ENCODE measurements around the gene ZNF30.

ZNF30 gene

DNA sequence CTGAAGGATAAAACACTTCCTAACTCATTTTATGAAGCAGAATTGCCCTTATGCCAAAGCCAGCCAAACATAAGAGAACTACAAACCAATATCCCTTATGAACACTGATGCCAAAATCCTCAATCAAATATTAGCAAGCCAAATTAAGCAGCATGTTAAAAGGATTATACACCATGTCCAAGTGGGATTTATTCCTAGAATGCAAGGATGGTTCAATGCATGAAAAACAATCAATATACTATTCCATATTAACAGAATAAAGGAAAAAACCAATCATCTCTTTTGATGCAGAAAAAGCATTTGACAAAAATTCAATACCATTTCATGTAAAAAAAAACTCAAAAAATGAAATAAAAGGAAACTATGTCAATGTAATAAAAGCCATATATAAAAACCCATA lies 26.4 kb downstream of the ZNF30 start:
- H4K20me1 ChIP-seq (ENCODE audit: insufficient read depth, low read length) = no peaks in the 10 kb centered on the region
- no peak for TF ChIP-seq CTCF (IDR thresholded peaks at IDR 0.05; ENCODE audit: low read depth, low read length)
- no peak for TF ChIP-seq EZH2phosphoT487 (IDR thresholded peaks at IDR 0.05; ENCODE audit: low read depth)
- H3K4me2 ChIP-seq (ENCODE audit: low read length) = no peak overlapping the region
- peaks cover 30% of the 10 kb centered on the region for H3K36me3 ChIP-seq (replicated peaks; ENCODE audit: low read depth, low read length)
- H3K9me3 ChIP-seq (ENCODE audit: insufficient read depth, low read length) = peaks cover 19% of the 10 kb centered on the region; the same call in 1 of the 2 replicates
- H3K79me2 ChIP-seq (ENCODE audit: low read length) = no peaks in the 10 kb centered on the region
- no peak overlapping the region for H3K4me3 ChIP-seq (ENCODE audit: low read length)
- H3K27ac ChIP-seq (ENCODE audit: low read length) = no peak overlapping the region
- no peaks in the 10 kb centered on the region for H3K4me1 ChIP-seq (ENCODE audit: low read length)
- H3K9ac ChIP-seq (ENCODE audit: low read length) = no peak overlapping the region
- H2AFZ ChIP-seq (ENCODE audit: low read depth, low read length) = no peak overlapping the region
- H3K27me3 ChIP-seq (ENCODE audit: low read depth, low read length) = no peaks in the 10 kb centered on the region

DNA sequence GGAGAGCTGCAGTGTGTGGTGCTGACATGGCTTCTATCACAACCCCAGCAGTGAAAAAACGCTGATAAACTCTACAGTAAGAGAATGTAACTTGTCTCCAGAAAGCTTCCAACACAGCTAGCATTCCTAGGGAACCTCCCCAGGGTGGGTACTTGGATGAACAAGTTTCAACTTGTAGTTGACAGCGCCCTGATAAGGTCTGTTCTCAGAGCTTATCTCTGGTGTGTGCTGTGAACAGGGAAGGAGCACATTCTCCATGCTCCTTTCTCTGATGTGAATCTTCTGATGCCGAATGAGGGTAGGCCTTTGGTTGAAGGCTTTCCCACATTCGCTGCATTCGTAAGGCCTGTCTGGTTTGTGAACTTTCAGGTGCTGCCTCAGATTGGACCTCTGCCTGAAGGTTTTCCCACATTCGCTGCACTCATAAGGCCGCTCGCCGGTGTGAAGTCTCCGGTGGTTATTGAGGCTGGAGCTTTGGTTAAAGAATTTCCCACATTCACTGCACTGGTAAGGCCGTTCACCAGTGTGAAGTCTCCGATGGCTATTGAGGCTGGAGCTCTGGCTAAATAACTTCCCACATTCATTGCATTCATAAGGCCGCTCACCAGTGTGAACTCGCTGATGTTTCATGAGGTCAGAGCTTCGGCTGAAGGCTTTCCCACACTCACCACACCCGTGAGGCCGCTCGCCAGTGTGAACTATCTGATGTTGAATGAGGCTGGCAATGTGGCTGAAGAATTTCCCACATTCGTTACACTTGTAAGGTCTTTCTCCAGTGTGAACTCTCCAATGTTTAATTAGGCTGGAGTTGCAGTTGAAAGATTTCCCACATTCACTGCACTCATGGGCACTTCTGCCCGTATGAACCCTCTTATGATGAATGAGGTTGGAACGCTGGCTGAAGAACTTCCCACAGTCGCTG lies 31.4 kb downstream of the ZNF30 start:
- no peak for TF ChIP-seq EZH2phosphoT487 (IDR thresholded peaks at IDR 0.05; ENCODE audit: low read depth)
- TF ChIP-seq CTCF (IDR thresholded peaks at IDR 0.05; ENCODE audit: low read depth, low read length) = no peak
- H3K27ac ChIP-seq (ENCODE audit: low read length) = no peak overlapping the region
- peaks cover 34% of the 10 kb centered on the region for H3K9me3 ChIP-seq (ENCODE audit: insufficient read depth, low read length)
- H3K79me2 ChIP-seq (ENCODE audit: low read length) = peaks cover 12% of the 10 kb centered on the region
- no peak overlapping the region for H2AFZ ChIP-seq (ENCODE audit: low read depth, low read length)
- H3K4me2 ChIP-seq (ENCODE audit: low read length) = no peak overlapping the region
- no peak overlapping the region for H3K4me3 ChIP-seq (ENCODE audit: low read length)
- peaks cover 53% of the 10 kb centered on the region for H3K36me3 ChIP-seq (replicated peaks; ENCODE audit: low read depth, low read length)
- no peak overlapping the region for H3K9ac ChIP-seq (ENCODE audit: low read length)
- H4K20me1 ChIP-seq (ENCODE audit: insufficient read depth, low read length) = no peaks in the 10 kb centered on the region
- H3K4me1 ChIP-seq (ENCODE audit: low read length) = peaks cover 5% of the 10 kb centered on the region
- no peaks in the 10 kb centered on the region for H3K27me3 ChIP-seq (ENCODE audit: low read depth, low read length)

- TF ChIP-seq CTCF (IDR thresholded peaks at IDR 0.05; ENCODE audit: low read depth, low read length) (no peak), EZH2phosphoT487 (IDR thresholded peaks at IDR 0.05; ENCODE audit: low read depth) (no peak)
- Histone ChIP-seq H4K20me1 (ENCODE audit: insufficient read depth, low read length) (no peaks in the 10 kb centered on the region), H3K79me2 (ENCODE audit: low read length) (peaks cover 18% of the 10 kb centered on the region), H3K4me1 (ENCODE audit: low read length) (peaks cover 9% of the 10 kb centered on the region), H3K36me3 (replicated peaks; ENCODE audit: low read depth, low read length) (peaks cover 48% of the 10 kb centered on the region), H3K4me2 (ENCODE audit: low read length) (no peak overlapping the region), H3K9ac (ENCODE audit: low read length) (no peak overlapping the region), H2AFZ (ENCODE audit: low read depth, low read length) (no peak overlapping the region), H3K27me3 (ENCODE audit: low read depth, low read length) (no peaks in the 10 kb centered on the region), H3K4me3 (ENCODE audit: low read length) (no peak overlapping the region), H3K27ac (ENCODE audit: low read length) (no peak overlapping the region), H3K9me3 (ENCODE audit: insufficient read depth, low read length) (peaks cover 29% of the 10 kb centered on the region)
These were observed 32.3 kb downstream of the ZNF30 start for GRCh38 chr19:34959021-34959420.

DNA sequence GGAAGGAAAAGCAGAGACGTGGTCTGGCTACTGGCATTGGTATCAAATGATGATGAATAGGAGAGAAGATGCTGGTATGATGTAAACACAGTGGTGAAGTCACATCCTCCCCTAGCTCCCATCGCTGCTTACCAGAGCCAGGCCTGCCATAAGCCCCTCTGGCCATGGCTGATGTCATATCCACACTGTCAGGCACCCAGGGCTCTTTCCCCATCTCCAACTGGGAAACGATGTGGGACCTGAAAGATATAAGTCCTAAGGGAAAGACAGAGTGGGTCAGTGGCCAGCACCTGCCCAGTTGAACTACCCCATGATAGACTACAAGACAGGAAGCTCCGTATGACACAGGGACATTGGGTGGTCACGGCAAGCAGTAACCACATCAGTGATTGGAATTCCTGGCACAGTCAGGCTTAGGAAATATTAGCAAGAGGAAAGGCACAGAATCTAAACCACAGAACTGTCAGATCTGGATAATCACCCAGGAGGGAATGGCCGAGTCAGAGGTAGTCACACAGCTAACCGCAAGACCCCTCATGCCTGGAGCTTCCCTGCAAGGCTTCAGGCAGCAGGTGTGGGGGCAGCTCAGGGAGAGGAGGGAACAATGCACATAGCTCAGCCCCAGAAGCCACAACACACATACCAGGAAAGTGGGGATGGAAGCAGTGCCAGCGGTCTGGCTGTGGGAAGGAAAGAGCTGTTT lies 33.6 kb downstream of the ZNF30 start:
- TF ChIP-seq EZH2phosphoT487 (IDR thresholded peaks at IDR 0.05; ENCODE audit: low read depth) (no peak), CTCF (IDR thresholded peaks at IDR 0.05; ENCODE audit: low read depth, low read length) (no peak)
- Histone ChIP-seq H3K79me2 (ENCODE audit: low read length) (peaks cover 18% of the 10 kb centered on the region), H3K9ac (ENCODE audit: low read length) (no peak overlapping the region), H3K36me3 (replicated peaks; ENCODE audit: low read depth, low read length) (peaks cover 47% of the 10 kb centered on the region), H3K4me3 (ENCODE audit: low read length) (no peak overlapping the region), H3K4me2 (ENCODE audit: low read length) (no peak overlapping the region), H3K4me1 (ENCODE audit: low read length) (peaks cover 9% of the 10 kb centered on the region), H4K20me1 (ENCODE audit: insufficient read depth, low read length) (no peaks in the 10 kb centered on the region), H3K27me3 (ENCODE audit: low read depth, low read length) (no peaks in the 10 kb centered on the region), H3K27ac (ENCODE audit: low read length) (no peak overlapping the region), H2AFZ (ENCODE audit: low read depth, low read length) (no peak overlapping the region), H3K9me3 (ENCODE audit: insufficient read depth, low read length) (peaks cover 29% of the 10 kb centered on the region)
